CD4-positive, alpha-beta T cell treated with Interleukin-15 for 1 hour (primary cell): ENCODE data around the gene MGAT5B.
"Not testable (repeated sequence)": the region's sequence is repeated elsewhere in the genome, so short reads cannot be mapped to it uniquely, and the experiment has no call there.

ENCODE experiments used
- DNase-seq: peaks from one replicate; pipeline ENCODE4 v3.0.0-alpha.2; 2020

The MGAT5B gene

DNA sequence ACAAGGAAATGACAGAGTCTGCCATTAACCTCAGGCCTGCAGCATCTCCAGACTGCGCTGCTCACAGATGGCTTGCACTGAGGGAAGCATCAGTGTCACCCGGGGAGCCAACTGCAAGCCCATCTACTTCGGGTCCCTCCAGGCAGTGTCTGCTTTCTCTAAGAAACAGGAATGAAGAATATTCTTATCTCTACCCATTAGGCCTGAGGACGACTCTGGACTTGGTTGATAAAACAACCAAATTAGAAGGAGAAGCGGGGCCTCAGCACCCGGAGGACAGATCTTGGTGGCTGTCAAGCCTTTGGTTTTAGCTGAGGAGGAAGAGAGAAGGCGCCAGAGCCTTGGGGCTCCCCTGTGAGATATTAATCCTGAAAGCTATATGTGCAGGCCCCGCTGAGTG is 19.5 kb upstream of the MGAT5B start:
- DNase-seq: no peak

DNA sequence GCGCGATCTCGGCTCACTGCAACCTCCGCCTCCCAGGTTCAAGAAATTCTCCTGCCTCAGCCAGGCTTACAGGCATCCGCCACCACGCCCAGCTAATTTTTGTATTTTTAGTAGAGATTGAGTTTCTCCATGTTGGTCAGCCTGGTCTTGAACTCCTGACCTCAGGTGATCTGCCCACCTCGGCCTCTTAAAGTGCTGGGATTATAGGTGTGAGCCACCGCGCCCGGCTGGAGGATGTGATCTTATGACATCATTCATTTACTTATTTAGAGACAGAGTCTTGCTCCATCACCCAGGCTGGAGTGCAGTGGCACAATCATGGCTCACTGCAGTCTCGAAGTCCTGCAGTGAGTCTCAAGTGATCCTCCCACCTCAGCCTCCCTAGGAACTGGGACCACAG is 19.0 kb upstream of the MGAT5B start:
- not testable (repeated sequence) for DNase-seq

DNA sequence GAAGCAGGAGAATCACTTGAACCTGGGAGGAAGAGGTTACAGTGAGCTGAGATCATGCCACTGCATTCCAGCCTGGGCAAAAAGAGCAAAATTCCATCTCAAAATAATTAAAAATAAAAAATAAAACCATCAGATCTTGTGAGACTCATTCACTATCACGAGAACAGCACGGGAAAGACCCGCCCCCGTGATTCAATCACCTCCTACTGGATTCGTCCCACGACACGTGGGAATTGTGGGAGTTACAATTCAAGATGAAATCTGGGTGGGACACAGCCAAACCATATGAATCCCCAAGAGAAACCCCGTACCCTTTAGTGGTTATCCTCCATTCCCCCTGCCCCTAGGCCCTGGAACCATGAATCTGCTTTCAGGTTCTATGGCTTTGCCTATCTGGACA is 15.4 kb upstream of the MGAT5B start:
- DNase-seq: no peak

DNA sequence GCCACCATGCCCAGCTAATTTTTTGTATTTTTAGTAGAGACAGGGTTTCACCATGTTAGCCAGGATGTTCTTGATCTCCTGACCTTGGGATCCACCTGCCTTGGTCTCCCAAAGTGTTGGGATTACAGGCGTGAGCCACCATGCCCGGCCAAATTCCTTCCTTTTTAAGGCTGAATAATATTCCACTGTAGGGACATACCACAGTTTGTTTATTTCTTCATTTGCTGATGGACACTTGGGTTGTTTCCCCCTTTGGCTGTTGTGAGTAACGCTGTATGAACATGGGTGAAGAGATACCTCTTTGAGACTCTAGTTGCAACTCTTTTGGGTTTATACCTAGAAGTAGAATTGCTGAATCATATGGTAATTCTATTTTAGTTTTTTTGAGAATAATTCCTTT is 13.1 kb upstream of the MGAT5B start:
- DNase-seq: no peak

DNA sequence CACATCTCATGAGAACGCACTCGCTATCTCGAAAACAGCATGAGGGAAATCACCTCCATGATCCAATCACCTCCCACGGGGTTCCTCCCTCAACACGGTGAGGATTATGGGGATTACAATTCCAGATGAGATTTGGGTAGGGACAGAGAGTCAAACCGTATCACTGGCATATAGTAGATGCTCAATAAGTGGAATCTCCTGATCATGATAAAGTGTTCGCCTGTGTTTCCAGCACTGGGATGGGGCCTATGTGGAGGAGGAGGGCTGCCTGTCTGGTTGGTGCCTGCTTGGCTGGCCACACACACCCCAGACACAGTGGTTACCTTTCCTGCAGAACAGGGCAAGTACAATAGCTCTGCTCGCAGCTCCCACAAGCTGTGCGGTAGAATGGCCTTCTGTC is 6.1 kb upstream of the MGAT5B start:
- no peak for DNase-seq

DNA sequence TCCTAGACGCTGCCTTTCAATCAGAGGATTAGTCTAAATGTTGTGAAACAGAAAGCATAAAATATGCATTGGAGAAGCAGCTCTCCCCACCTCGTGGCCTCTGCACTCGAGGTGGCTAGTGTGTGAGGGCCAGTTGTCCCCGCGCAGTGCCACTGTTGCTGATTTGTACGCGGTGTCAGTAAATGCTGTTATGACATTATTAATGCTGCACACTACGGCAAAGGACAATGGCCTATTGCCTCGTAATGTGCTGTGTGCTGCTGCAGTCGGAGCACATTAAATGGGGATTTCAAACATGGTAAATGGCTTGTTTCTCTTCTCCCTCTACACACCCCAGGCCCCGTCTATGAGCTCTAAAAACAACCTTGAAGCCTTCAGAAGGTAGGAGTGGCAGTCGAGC is 5.7 kb upstream of the MGAT5B start:
- no peak for DNase-seq

DNA sequence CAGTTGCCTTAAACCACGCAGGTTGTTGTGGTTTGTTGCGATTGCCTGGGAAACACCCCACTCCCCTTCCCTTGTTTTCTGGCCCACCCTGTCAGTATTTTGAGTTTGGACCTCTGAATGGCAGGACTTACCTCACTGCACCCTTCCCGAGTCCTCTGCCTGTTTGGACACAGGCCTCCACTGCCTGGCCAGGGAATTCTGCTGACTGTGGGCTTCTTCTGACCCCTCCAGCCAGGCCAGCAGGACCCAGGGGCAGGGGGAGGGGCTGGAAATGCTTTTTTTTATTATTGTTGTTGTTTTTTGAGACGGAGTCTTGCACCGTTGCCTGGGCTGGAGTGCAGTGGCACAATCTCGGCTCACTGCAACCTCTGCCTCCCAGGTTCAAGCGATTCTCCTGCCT is 4.2 kb upstream of the MGAT5B start:
- no peak for DNase-seq

DNA sequence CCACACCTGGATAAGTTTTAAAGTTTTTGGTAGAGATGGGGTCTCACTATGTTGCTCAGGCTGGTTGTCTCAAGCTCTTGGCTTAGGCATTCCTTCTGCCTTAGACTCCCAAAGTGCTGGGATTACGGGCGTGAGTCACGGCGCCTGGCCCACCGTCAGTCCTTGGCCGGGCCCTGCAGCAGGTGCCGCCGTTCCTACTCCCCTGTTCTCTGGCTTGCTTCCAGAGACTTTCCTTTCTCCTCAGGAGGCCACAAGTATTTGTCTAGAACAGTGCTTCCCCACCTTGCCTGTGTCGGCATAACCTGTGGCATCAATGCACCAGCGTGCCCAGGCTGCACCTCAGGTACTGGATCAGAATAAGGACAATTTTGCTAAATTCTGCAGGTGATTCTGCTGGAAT is 3.0 kb upstream of the MGAT5B start:
- DNase-seq: no peak

DNA sequence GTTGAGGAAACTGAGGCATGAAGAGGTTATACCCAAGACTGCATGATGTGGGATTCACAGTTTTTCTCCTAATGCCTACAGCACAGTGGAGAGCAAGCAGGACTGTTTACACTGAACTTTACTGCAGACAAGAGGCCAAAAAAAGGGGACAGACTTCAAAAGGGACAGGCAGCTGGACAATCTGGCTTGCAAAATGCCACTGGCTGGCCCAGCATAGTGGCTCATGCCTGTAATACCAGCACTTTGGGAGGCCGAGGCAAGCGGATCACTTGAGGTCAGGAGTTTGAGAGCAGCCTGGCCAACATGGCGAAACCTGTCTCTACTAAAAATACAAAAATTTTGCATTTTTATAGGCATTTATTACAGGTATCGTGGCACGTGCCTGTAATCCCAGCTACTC is 2.0 kb upstream of the MGAT5B start:
- no peak for DNase-seq

DNA sequence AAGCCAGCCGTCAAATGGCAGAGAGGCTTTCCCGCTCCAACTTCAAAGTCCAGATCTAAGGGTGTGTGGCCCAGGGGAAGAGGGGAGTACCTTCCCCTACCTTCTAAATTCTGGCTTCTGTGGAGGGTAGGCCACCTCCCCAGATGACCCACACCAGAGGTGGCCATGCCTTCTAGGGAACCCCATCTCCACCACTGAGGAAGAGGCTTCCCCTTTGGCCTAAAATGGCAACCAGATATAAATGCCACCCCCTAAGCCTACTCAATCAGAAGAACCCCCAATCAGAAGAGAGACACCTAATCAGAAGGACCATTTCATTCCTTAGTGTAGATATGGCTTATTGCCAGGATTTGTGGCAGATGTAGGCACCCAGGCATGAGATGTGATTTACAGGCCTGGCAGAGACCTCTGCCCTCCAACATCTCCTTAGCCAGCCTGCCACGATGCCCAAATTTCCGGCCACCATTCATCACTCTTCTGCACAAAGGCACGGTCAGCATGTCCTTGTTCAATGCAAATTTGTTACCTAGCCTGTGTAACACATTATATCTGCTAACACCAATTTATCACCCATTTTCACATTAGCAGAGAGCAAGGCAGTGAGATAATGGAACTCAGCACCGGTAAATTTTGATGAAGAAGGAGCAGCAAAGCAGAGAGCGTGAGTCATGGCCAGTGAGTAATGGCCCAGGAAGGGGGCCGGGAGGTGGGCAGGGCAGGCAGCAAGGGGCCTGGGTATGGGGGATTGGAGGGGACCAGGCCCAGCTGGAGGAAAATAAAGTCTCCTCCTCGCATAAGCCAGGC is 1.2 kb upstream of the MGAT5B start:
- DNase-seq: no peak

DNA sequence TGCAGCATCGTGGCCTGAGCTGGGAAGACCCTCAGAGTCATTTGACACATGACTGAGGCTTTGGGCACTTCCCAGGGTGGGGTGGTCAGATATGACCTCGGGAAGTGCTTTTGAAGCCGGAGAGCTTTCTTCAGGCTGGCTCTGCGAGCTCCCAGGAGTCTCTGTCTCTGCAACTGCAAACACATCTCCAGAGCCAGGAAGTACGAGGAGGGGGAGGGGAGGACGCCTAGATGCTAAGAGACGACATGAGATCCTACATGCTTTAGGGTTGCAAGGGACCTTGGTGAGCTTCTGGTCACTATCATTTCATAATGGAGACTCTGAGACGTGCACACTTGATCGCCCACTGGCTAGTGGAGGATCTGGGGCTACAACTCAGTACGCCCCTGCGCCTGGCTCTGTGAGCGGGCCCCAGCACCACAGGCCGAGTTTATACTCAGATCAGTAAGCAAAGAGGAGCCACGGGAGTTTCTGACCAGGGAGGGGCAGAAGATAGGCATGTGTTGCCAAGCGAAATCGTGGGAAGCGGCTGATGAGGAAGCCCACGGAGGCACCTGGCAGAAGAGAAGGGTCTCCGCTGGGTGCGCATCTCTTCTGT is 527 bp upstream of the MGAT5B start:
- no peak for DNase-seq

DNA sequence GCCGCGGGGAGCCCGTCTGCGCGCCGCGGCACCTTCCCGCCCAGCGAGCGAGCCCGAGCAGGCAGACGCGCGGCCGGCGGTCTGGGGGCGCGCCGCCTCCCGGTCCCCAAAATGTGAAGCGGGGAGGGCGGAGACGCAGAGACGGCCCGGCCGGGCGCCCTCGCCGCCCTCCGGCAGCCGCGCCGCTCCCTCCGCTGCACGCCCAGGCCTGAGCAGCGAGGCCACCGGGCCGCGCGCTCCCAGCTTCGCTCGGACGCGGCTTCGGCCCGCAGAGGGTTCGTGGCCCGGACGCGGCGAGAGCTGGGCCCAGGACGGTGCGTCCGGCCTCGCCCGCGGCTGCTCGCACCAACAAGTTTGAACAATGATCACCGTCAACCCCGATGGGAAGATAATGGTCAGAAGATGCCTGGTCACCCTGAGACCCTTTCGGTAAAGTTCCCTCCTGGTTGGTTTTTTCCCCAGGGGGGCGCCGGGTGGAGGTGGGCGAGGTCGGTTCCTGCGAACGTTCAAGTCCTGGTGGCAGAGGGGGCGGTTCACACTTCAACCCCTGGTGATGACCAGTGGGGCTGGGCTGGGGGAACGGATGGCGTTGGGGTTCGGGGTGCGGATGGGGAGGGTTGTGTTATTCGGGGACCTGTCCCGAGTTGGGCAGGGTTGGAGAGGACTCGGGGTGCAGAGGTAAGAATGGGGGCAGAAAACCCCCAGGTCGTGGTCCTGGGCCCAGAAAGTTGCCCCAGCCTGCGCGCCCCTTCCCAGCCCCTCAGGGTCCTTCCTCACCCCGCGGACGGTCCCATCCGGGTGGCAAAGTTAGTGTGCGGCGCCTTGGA is 678 bp downstream of the MGAT5B start:
- DNase-seq: no peak

DNA sequence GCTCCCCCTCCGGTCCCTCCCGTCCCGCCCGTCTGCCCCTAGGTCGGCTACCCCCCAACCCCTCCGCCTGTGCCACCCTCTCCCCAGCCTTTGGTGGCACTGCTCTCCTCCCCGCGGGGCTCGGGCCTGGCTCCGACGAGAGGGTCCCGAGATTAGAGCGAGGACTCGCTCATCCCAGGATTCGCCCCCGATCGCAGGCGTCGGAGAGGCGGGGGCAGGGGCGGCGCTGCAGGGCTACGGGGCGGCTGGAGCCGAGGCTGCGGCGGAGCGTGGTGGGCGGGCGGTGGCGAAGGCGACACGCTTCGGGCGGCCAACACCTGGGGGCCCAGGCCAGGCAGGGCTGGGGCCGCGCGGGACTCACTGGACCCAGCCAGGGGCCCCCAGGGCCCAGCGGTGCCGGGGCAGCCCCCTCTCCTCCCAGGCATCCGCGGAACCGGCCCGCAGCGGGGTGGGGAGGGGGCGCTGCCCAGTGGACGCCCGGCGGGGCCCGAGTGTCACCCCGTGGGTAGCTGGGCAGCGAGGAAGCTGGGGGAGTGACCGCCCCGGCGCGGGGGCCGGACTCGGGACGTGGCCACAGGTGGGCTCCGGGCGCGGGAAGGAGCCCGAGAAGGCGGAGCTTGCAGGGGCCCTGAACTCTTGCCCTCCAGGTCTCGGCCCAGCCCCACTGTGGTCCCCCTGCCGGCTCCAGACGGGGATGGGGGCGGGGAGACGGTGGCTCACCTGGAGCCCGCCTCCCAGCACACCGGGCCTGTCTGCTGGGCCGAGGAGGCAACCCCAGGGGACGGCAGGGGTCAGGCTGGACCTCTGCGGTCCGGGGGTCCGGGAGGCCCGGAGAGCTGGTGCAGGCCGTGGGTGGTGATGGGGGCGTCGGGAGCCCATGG is 1.5 kb downstream of the MGAT5B start:
- DNase-seq: no peak

DNA sequence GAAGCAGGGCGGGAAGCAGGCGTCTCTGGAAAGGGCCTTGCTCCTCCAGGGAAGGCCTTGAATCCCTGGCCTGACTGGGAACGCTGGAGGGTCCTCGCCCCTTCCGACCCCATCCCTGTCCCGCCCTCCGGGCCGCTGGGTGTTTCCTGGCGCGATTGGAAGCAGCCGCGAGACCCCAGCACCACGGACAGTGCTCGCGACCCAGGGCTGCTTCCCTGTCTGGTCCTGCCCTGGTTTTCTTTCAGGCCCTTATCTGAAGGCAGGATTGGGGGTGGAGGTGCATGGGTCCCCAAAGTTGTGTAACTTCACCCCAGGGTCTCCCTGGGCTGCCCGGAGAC is 2.1 kb downstream of the MGAT5B start:
- DNase-seq: no peak

DNA sequence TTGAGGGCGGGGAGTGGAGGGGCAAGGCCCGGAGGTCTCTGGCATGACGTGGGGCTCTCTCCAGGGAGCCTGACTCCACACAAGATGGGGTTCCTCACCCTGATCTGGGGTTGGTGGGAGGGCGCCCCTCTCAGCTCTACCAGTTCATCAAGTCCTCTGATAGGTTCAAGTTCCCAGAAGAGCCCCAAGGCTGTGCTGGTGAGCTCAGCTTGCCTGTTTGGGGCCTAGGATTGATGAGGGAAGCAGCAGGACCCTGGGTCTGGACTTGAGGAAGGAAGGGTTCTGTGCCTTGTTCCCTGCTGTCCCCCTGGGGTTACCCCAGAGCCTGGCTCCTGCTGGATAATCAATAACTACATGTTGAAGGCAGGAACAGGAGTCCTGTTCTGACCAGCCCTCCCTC is 3.5 kb downstream of the MGAT5B start:
- no peak for DNase-seq

DNA sequence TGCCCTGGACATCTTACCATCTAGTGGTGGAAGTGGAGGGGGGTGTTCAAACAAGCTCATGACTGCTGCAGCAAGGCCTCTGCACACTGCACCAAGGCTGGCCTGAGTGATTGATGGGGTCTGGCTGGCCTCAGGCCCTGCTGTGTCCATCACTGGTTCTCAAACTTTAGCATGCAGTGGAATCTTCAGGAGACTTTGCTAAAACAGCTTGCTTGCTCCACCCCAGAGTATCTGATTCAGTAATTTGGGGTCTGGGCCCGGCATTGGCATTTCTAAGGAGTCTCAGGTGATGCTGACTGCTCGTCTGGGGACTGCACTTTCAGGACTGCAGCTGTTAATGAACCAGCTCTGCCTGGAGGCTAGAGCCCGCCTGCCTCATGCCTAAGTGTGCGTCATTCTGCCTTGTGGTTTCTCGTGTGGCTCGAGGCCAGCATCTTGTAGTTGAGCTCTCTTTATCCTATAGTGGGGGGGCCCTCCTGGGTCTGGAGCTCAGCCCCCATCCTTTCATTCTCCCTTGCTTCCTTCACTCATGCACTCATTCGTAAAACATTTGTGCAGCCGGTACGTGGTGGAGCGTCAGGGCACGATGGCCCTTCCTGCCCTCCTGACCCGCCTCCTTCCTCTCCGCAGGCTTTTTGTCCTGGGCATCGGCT is 4.1 kb downstream of the MGAT5B start:
- DNase-seq: no peak

DNA sequence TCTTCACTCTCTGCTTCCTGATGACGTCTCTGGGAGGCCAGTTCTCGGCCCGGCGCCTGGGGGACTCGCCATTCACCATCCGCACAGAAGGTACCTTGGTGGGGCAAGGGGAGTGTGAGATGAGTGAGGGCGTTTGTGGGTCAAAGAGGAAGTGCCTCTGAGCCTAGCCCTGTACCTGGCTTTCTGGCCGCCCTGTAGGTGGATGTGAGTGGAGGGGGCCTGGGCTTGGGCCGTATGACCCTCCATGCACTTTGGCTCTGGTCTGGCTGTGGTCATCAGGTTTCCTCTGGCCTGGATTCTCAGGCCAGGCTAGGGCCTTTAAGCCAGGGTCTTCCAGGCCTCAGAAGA is 4.6 kb downstream of the MGAT5B start:
- no peak for DNase-seq

DNA sequence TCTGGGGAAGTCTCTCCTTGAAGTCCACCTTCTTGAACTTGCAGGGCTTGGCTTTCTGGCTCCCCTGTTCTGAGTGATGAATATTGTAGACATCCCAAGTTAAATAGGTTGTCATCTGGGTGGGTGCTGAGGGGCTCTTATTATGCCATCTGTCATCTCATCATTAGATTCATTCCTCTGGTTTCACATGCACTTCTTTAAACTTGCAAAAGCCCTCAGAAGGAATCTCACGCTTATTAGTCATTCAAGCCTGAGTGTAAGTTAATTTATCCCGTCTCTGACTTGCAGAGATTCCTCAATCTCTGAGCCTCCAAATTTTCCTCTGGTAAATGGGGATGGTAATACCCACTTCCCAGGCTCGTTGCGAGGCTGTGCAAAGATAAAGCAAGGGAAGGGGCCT is 5.7 kb downstream of the MGAT5B start:
- no peak for DNase-seq

DNA sequence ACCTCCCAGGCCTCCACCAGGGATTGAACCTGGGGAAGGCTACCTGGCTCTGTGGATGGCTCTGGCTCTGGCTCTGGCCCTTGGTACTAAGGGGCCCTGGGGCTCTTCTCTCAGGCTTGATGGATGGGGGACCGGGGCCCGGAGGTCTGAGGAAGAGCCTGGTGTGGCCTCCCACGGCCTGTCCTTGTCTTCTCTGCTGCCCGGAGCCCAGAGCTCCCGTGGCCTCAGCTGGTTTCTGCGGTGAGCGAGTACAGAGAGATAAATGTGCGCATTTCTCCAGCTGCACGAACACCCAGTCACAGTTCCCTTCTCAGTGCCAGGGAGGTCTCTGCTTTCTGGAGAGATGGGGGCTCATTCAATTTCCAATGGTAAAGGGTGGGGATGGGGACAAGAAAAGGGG is 9.2 kb downstream of the MGAT5B start:
- DNase-seq: no peak

DNA sequence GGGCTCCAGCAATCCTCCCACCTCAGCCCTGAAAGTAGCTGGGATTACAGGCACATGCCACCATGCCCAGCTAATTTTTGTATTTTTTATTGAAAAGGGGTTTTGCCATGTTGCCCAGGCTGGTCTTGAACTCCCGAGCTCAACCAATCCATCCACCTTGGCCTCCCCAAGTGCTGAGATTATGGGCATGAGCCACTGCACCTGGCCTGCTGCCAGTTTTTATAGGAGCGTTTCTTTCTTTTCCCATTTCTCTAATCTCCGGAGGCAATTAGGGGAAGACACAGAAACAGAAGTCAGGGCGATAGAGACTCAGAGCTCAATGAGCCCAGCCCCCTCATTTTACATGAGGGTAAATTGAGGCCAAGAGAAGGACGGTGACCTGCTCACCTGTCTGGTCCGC is 10.4 kb downstream of the MGAT5B start:
- no peak for DNase-seq

DNA sequence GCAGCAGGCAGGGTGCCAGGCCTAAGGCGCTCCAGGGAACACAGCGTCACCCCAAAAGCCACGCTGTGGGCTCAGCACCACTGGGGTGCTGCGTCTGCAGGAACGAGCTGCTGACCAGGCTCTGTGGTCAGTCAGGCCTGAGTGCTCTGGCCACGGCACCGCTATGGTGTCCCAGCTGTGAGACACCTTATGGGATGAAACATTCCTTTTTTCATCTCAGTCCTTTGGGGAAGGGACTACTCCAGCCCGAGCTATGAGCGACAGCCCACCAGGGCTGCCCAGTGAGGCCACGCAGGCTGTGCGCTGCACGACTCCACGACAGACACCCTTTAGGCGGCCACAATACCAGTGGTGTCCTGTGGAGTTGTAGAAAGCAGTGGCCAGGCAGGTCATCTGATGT is 11.1 kb downstream of the MGAT5B start:
- DNase-seq: no peak

DNA sequence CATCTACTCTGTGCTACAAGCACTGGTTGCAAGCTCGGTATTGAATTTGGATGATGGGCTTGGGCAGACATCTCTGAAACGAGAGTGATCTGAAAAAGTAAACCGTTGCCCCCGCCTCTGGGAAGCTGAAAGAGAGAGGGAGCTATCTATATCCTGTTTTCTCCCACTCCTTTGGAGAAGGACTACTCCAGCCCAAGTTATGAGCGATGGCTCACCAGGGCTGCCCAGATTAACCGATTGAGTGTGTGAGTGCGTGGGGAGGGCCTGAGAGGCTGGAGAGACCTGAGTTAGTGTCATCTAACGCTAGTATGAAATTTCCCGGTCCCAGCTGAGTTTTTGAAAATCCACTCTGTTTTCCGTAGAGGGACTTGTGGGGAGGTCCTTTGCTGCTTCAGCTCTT is 11.5 kb downstream of the MGAT5B start:
- DNase-seq: no peak

DNA sequence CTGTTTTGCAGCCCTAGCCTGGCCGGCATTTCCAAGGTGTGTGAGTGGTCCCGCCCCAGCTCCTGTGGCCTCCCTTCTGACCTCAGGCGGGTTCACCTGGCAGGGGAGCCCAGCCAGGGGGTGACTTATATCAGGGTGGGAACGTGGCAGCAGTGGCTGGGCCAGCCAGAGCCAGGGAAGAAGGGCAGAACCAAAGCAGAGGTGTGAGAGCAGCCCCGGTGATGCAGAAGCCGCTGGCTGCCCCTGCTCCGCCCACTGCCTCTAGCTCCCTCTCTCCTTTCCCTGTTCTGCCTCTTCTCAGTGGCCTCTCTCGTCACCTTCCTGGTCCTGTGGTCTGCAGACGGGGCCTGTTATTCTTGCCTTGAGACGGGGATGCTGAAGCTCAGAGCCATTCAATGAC is 12.1 kb downstream of the MGAT5B start:
- no peak for DNase-seq
